Measurements from ENCODE around the gene TMEM185B. TPM values are rescaled to one million over a fixed set of nuclear protein-coding genes. Genes with fewer than 3 reads are reported as not detected.

TMEM185B gene
- total and polyA plus RNA-seq, 2 donors (not counting 3 experiments of a cell fraction or from before 2014, with no cell fraction given): 29.9 to 31.8 TPM

DNA sequence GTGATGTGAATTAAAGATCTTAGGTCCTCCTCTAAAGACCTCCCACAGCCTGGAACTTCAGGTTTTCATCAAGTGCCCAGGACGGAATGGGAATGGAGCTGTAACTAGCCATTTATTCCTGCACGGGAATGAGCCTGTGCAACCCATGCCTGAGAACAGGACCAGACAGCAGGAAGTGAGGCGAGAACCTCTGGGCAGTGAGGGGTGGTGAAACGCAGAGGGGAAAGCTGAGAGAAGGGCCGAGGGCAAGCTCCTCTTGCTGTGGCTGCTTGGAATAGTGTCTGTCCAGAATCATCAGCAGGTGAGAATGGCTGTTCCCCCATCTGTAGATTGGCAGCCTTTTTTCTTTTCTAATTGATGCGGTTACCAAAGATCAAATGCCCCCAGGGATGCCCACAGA, 24.7 kb upstream of the TMEM185B start:
- no peak overlapping the region for H3K4me3 ChIP-seq (replicated peaks in 1 of 3; ENCODE audit: insufficient read depth in 1 of 3, low read depth in 1 of 3, low read length in 3 of 3)
- intact Hi-C loops (cut with micrococcal nuclease): no loop called here
- no peaks in the 10 kb centered on the region for H4K20me1 ChIP-seq (replicated peaks; ENCODE audit: control insufficient read depth, extremely low read depth, insufficient read depth, low read length)
- no peak overlapping the region for H3K9ac ChIP-seq (replicated peaks; ENCODE audit: extremely low read depth, insufficient read depth, low read length)
- no peak overlapping the region for H2AFZ ChIP-seq (ENCODE audit: low read depth, low read length)
- no TSS peak for BruUV-seq (replicated peaks)
- H3K79me2 ChIP-seq (ENCODE audit: control insufficient read depth, insufficient read depth, low read length): no peaks in the 10 kb centered on the region
- H3K27ac ChIP-seq (ENCODE audit: insufficient read depth, low read depth, low read length): no peak overlapping the region
- H3K36me3 ChIP-seq (ENCODE audit: control insufficient read depth in 2 of 2, extremely low read depth in 1 of 2, insufficient read depth in 2 of 2, low read length in 2 of 2): no peaks in the 10 kb centered on the region
- POLR2A ChIA-PET: no interaction called here
- TF ChIP-seq GATA2 (IDR thresholded peaks at IDR 0.05; ENCODE audit: insufficient read depth, insufficient read length, low read depth, low read length) (no peak), POLR2AphosphoS5 (IDR thresholded peaks at IDR 0.05; ENCODE audit: insufficient read depth, low read depth, low read length) (no peak), FOS (IDR thresholded peaks at IDR 0.05; ENCODE audit: borderline replicate concordance, insufficient read depth, low read length) (no peak), MYC (IDR thresholded peaks at IDR 0.05; ENCODE audit: low read depth, low read length) (no peak)
- no peaks in the 10 kb centered on the region for H3K9me3 ChIP-seq (replicated peaks; ENCODE audit: control insufficient read depth, insufficient read depth, low read length)
- peak; percentile 69 for FAIRE-seq
- no peaks in the 10 kb centered on the region for H3K27me3 ChIP-seq (ENCODE audit: control insufficient read depth in 2 of 2, insufficient read depth in 2 of 2, low read length in 2 of 2)
- CTCF ChIA-PET: interaction anchor here (0.6 to 2.5 kb wide), 6 partner anchors 8 to 430 kb away, joined by 3 to 18 read pairs (median 4); no protein-coding TSS in a partner anchor
- no peak overlapping the region for H3K4me2 ChIP-seq (ENCODE audit: insufficient read depth, low read length)
- dilution Hi-C loops (cut with MboI; ENCODE audit: extremely low pct_ligation_motif_present, low sequenced_read_pairs): no loop called here
- no peak for DNase-seq (ENCODE audit: low read depth, low spot score)
- peaks cover 18% of the 10 kb centered on the region for H3K4me1 ChIP-seq (ENCODE audit: control insufficient read depth, extremely low read depth, insufficient read depth, low read length)
- H3K9me1 ChIP-seq (replicated peaks; ENCODE audit: control insufficient read depth, extremely low read depth, insufficient read depth, low read length): no peaks in the 10 kb centered on the region

DNA sequence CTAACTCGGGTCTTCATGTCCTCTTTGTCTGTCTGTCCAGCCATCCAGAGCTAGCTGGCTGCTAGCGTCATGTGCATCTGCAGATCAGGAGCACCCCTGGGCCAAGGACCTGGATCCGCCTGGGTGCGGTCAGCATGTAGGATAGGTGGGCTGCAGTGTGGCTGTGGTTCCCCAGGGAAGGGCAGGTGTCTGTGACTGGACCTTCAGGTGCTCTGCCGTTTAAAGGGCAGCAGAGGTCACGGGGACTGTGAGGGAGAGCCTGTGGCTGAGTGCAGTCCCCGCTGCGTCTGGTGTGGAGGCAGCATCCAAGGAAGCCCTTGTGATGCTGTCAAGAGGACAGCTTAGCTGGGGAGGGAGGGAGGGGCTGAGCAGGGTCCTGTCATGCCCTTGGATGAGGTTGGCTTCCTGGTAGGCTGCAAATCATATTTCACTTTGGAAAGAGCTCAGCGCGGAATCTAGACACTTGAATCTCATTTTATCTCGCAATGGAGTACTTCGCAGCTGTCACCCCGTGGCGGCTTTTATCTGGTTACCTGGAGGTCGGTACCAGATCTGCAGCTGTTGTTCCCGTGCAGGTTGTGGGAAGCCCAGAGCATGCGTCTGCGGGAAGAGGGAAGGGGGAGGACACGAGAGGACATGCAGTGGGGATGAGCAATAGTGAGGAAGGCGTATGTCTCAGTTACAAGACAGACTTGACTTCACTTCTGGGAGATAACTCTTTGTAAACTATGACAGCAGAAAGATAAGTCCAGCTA, 23.5 kb upstream of the TMEM185B start:
- POLR2A ChIA-PET: no interaction called here
- Histone ChIP-seq H3K79me2 (ENCODE audit: control insufficient read depth, insufficient read depth, low read length) (no peaks in the 10 kb centered on the region), H3K9me1 (replicated peaks; ENCODE audit: control insufficient read depth, extremely low read depth, insufficient read depth, low read length) (no peaks in the 10 kb centered on the region), H3K9me3 (replicated peaks; ENCODE audit: control insufficient read depth, insufficient read depth, low read length) (no peaks in the 10 kb centered on the region), H3K4me2 (ENCODE audit: insufficient read depth, low read length) (no peak overlapping the region), H3K27me3 (ENCODE audit: control insufficient read depth in 2 of 2, insufficient read depth in 2 of 2, low read length in 2 of 2) (no peaks in the 10 kb centered on the region), H3K27ac (ENCODE audit: insufficient read depth, low read depth, low read length) (no peak overlapping the region), H2AFZ (ENCODE audit: low read depth, low read length) (no peak overlapping the region), H3K36me3 (ENCODE audit: control insufficient read depth in 2 of 2, extremely low read depth in 1 of 2, insufficient read depth in 2 of 2, low read length in 2 of 2) (no peaks in the 10 kb centered on the region), H3K4me3 (replicated peaks in 1 of 3; ENCODE audit: insufficient read depth in 1 of 3, low read depth in 1 of 3, low read length in 3 of 3) (no peak overlapping the region), H4K20me1 (replicated peaks; ENCODE audit: control insufficient read depth, extremely low read depth, insufficient read depth, low read length) (no peaks in the 10 kb centered on the region), H3K9ac (replicated peaks; ENCODE audit: extremely low read depth, insufficient read depth, low read length) (no peak overlapping the region), H3K4me1 (ENCODE audit: control insufficient read depth, extremely low read depth, insufficient read depth, low read length) (peaks cover 13% of the 10 kb centered on the region)
- no peak for TF ChIP-seq POLR2A (IDR thresholded peaks at IDR 0.05; ENCODE audit: low read depth, low read length)
- TF ChIP-seq, protein P1, sequence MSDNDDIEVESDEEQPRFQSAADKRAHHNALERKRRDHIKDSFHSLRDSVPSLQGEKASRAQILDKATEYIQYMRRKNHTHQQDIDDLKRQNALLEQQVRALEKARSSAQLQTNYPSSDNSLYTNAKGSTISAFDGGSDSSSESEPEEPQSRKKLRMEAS (IDR thresholded peaks at IDR 0.05; ENCODE audit: insufficient read depth, insufficient read length): no peak
- no peak for TF ChIP-seq JUN (IDR thresholded peaks at IDR 0.05; ENCODE audit: borderline replicate concordance, insufficient read depth, insufficient read length, low read depth)
- TF ChIP-seq POLR2AphosphoS5 (IDR thresholded peaks at IDR 0.05; ENCODE audit: insufficient read depth, low read depth, low read length): no peak
- no peak for TF ChIP-seq FOS (IDR thresholded peaks at IDR 0.05; ENCODE audit: borderline replicate concordance, insufficient read depth, low read length)
- TF ChIP-seq MYC (IDR thresholded peaks at IDR 0.05; ENCODE audit: low read depth, low read length): no peak
- no peak for TF ChIP-seq EZH2 (IDR thresholded peaks at IDR 0.05; ENCODE audit: borderline replicate concordance, low read depth, low read length, severe bottlenecking)
- TF ChIP-seq, protein P2, sequence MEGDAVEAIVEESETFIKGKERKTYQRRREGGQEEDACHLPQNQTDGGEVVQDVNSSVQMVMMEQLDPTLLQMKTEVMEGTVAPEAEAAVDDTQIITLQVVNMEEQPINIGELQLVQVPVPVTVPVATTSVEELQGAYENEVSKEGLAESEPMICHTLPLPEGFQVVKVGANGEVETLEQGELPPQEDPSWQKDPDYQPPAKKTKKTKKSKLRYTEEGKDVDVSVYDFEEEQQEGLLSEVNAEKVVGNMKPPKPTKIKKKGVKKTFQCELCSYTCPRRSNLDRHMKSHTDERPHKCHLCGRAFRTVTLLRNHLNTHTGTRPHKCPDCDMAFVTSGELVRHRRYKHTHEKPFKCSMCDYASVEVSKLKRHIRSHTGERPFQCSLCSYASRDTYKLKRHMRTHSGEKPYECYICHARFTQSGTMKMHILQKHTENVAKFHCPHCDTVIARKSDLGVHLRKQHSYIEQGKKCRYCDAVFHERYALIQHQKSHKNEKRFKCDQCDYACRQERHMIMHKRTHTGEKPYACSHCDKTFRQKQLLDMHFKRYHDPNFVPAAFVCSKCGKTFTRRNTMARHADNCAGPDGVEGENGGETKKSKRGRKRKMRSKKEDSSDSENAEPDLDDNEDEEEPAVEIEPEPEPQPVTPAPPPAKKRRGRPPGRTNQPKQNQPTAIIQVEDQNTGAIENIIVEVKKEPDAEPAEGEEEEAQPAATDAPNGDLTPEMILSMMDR (IDR thresholded peaks at IDR 0.05; ENCODE audit: extremely low read depth in 1 of 2, insufficient read depth in 1 of 2, low read depth in 1 of 2, low read length in 2 of 2): no peak
- no peak for TF ChIP-seq GATA2 (IDR thresholded peaks at IDR 0.05; ENCODE audit: insufficient read depth, insufficient read length, low read depth, low read length)
- FAIRE-seq (no peak), DNase-seq (ENCODE audit: low read depth, low spot score) (no peak)
- dilution Hi-C loops (cut with MboI; ENCODE audit: extremely low pct_ligation_motif_present, low sequenced_read_pairs) (no loop called here), intact Hi-C loops (cut with micrococcal nuclease) (no loop called here)
- BruUV-seq (replicated peaks): no TSS peak
- CTCF ChIA-PET: no interaction called here
